NCI-H2107 treated with DMSO at 0.1 percent for 48 hours (cell line): ENCODE measurements around the gene TACC2.

Experiments
- DNase-seq: peaks from one replicate; lab custom pipeline; 2025; ENCODE audit not compliant: unreplicated experiment; lab: John Stamatoyannopoulos, UW

TACC2 gene

GRCh38 chr10:122267849-122268737, 279.1 kb downstream of the TACC2 start:
- DNase-seq = no peak

DNA sequence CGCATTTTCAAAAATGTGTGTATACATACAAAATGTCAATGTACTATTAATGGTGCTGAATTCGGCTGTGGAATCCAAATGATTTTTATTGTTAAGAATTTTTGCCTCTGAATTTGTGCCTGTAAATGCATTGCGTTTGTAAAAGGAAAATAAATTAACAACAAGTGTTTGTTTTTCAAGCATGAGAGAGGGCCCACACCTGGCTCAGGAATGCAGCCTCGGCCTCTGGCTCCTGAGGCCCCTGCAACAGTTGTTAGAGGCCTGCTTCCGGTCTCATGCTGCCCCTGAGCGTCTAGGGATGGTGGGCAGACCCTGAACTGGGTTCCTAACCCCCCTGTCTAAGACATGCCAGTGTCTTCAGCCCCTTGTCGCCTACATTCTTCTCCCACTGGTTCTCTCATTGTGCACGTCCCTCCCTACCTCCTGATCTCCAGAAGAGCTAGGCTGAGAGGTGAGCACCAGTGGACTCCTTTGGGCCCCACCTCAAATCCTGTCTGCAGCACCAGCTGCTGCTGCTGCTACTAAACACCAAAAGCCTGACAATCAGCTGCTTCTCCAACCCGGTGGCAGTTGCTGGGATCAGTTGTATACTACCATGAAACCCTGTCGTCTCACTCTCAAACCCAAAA, 280.2 kb downstream of the TACC2 start:
- DNase-seq = no peak

- no peak for DNase-seq
Observed at GRCh38 chr10:122271076-122271475, 282.1 kb downstream of the TACC2 start, which contains the start of gene BTBD16. TSS of gene BTBD16 (plus strand) at chr10:122271296. CDS start at chr10:122275082, 3,786 bp downstream.

- no peak for DNase-seq
Observed at GRCh38 chr10:122273966-122274545, 285.1 kb downstream of the TACC2 start.

- no peak for DNase-seq
Observed at GRCh38 chr10:122276611-122277208, 287.7 kb downstream of the TACC2 start.

GRCh38 chr10:122277526-122278136, 288.7 kb downstream of the TACC2 start:
- DNase-seq = no peak

DNA sequence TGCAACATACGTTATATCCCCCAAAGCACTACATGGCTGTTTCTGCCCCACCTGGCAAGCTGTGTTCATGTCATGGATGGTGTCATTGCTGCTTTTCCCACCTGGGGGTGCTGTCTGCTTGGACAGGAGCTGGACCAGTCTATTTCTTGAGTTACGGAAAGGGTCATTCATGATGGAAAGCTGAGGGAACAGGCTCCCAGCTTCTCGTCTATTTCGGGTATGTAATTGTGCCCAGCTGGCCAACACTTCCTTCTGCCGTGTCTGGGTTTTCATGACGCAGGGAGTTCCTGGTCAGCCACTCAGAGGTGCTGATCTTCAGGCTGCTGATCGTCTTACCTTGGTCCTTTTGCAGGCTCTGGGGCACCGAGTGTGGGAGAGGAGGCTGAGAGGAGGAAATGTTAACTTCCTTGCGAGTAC, 290.8 kb downstream of the TACC2 start:
- DNase-seq = peak; percentile 27

DNA sequence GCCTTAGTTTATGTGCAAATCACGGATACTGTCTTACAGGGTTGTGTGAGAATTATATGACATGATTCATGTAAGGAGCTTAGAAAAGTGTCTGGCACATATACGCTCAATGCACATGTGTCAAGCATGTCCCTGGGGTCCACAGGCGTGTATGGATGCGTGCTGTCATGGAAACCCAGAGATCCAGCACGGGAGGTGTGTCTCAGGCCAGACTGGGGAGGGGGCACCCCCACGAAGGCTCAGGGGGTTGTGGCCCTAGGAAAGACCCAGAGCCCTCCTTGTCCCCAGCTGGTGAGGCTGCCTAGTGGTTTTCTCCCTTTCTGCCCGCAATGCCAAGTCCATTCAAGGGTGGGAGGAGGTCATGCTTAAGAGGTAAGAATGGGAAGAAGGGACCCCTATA, 291.2 kb downstream of the TACC2 start:
- DNase-seq = no peak

DNA sequence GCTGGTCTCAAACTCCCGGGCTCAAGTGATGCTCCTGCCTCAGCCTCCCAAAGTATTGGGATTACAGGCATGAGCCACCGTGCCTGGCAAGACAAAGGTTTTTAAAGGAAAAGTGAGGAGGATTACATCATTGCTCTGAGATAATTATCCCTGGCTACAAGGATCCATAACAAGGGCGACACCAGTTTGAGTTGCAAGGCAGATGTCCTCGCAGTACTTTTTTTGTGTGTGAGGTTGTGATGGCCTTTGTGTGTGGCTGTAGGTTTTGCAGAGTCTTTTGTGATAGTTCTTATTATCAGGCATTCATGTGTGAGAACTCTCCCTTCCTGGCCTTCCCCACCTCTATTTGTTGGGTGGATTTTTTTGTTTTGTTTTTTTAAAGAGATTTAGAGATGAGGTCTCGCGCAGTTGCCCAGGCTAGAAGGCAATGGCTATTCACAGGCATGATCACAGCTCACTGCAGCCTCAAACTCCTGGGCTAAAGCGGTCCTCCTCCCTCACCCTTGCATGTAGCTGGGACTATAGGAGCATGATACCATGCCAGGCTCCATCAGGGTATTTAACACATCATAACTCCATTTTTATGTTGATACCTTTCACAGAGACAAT, 292.2 kb downstream of the TACC2 start:
- DNase-seq = no peak

- no peak for DNase-seq
Observed at GRCh38 chr10:122281751-122282150, 292.8 kb downstream of the TACC2 start.

GRCh38 chr10:122282253-122282671, 293.3 kb downstream of the TACC2 start:
- no peak for DNase-seq

DNA sequence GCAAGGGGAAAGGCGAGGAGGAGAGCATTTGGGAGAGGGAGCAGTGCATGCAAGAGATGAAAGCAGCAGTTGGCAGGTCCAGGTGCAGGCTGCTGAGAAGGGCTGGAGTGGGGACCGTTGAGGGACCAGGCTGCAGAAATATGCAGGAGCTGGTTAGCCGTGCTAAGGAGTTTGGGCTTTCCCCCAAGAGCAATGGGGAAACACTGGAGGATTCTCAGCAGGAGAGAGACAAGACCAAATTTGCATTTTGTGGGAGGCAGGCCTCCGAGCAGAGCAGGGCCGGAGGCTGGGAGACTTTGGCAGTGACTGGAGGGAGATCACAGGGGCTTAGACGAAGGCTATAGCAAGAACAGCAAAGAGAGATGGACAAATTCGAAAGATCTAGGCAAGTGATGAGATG, 293.9 kb downstream of the TACC2 start:
- DNase-seq = no peak

DNA sequence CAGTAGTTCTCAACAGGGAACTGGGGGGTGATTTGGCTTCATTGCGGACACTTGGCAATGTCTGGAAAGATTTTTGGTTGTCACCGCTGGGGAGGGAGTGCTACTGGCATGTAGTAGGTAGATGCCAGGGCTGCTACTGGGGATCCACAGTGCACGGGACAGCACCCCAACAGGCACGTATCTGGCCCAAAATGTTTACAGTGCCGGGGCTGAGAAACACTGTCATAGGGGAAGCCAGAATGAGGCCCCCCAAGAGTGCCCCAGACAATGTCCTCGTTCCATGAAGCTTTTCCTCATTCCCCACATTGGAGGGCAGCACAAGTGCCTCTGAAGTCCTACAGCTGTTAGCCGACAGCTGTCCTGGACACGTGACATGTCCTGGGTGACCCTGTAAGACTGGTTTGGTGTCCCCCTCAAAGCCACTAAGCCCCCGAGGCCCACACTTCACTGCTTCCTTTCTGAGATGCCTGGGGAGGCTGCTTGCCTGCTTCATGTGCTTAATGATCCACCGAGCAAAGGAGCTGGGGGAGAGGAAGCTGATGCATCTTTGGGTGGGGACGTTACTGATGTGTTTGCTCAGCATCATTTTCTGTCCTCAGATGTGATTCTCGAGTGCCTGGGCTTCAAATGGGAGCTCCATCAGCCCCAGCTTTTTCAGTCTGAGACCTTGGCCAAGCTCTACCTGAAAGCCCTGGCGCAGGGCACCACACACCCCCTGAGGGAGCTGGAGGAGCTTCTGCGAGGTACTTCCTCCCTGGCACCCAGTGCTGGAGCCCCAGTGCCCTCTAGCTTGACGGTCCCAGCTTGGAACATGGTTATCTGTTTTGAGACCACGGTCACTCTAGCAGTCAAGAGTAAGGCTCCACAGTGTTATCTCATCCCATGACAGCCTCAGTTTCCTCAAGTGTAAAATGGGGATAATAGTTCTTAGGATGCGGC, 296.8 kb downstream of the TACC2 start:
- no peak for DNase-seq

- DNase-seq = peak; percentile 23
Observed at GRCh38 chr10:122286867-122287266, 297.9 kb downstream of the TACC2 start.

GRCh38 chr10:122287570-122287969, 298.6 kb downstream of the TACC2 start:
- no peak for DNase-seq

- no peak for DNase-seq
Observed at GRCh38 chr10:122288262-122288661, 299.3 kb downstream of the TACC2 start.

GRCh38 chr10:122288917-122289316, 300.0 kb downstream of the TACC2 start:
- no peak for DNase-seq

DNA sequence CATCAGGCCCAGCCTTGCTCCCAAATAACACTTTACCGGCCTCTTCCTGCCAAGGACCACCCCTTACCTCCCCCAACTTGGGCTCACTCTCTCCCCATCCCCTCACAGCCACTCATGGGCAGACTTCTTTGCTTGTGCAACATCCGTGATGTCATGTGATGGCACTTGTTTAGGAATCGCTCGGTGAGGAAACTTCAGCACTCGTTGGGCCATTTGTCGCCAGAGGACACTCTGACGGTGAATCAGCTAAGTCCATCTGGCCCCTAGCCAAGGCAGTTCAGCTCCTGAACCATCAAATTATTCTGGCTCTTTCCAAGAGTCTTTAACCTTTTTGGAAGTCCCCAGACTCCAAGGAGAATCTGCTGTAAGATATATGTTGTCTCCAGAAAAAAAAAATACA, 301.4 kb downstream of the TACC2 start:
- DNase-seq = no peak

DNA sequence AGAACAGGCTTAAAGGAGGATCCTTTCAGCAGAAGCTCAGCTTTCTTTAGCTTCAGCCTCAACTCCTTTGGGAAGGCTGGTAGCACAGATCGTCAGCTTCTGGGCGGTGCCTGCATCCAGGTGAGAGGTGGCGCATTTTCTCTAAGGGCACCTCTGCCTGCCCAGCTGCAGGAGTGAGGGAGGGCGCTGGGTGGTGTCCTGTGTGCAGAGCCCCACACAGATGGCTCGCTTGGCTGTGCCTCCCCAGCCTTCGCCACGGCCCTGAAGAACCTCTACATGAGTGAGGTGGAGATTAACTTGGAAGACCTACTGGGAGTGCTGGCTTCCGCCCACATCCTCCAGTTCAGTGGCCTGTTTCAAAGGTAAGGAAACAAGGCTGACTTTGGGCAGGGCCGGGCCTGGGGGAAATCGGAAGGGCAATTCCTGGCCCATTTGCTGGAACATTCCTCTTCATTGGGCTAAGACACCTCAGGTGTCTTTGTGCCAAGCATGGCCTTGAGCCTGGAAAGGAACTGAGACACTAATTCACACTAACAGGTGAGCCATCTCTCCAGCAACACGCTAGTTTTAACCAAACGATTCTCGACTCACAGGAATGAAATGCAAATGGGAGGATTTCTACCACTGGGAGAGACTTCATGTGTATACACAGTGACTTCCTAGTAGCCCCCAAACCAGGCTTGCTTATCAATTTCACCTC, 302.0 kb downstream of the TACC2 start:
- DNase-seq = no peak
